Neural cell (in vitro differentiated cells): ENCODE data around the gene UBE2D1. TPM values are rescaled to one million over a fixed set of nuclear protein-coding genes. Genes with fewer than 3 reads are reported as not detected.

Experiments used
- H2AFZ ChIP-seq: fragments of 200-600, 300-800 bp; sonication (generic), shearing (Covaris generic); 2 replicates; pipeline ENCODE4 v1.6.0; 2014; ENCODE audit warnings: low read depth, mild to moderate bottlenecking, antibody characterized with exemption, low read length, moderate library complexity
- H3F3A ChIP-seq: fragments of 200-600 bp; shearing (Covaris generic); 2 replicates; pipeline ENCODE4 v1.6.1; 2016; ENCODE audit warnings: mild to moderate bottlenecking, moderate library complexity, mixed read lengths, antibody characterized with exemption, low read length; ENCODE audit not compliant: insufficient read depth, poor library complexity, severe bottlenecking
- H3K27ac ChIP-seq: fragments of 200-600, 300-800 bp; sonication (generic), shearing (Covaris generic); 2 replicates; pipeline ENCODE4 v1.5.1; 2014; ENCODE audit warnings: mild to moderate bottlenecking, low read length, moderate library complexity
- H3K27me3 ChIP-seq: fragments of 300-800, 200-600 bp; sonication (generic), shearing (Covaris generic); 2 replicates; pipeline ENCODE4 v1.6.0; 2014; ENCODE audit warnings: mild to moderate bottlenecking, low read depth, low read length, moderate library complexity; ENCODE audit not compliant: insufficient read depth
- H3K36me3 ChIP-seq: fragments of 300-800, 200-600 bp; sonication (generic), shearing (Covaris generic); 2 replicates; pipeline ENCODE4 v1.5.1; 2014; ENCODE audit warnings: mild to moderate bottlenecking, antibody characterized with exemption, low read length, moderate library complexity; ENCODE audit not compliant: insufficient read depth
- H3K4me2 ChIP-seq: fragments of 300-800, 200-600 bp; sonication (generic), shearing (Covaris generic); 2 replicates; pipeline ENCODE4 v1.6.0; 2014; ENCODE audit warnings: mild to moderate bottlenecking, low read length
- H3K4me3 ChIP-seq: fragments of 300-800, 200-600 bp; sonication (generic), shearing (Covaris generic); 2 replicates; pipeline ENCODE4 v1.5.1; 2014; ENCODE audit warnings: mild to moderate bottlenecking, low read length, moderate library complexity
- H3K79me2 ChIP-seq: fragments of 200-600 bp; shearing (Covaris generic); replicated peaks from 2 replicates; pipeline ENCODE4 v1.6.0; 2014; ENCODE audit warnings: mild to moderate bottlenecking, low read length, moderate library complexity; ENCODE audit not compliant: insufficient read depth
- H3K9ac ChIP-seq: fragments of 300-800, 200-600 bp; sonication (generic), shearing (Covaris generic); 2 replicates; pipeline ENCODE4 v1.6.1; 2016; ENCODE audit warnings: mild to moderate bottlenecking, low read length, mixed read lengths
- H3K9me2 ChIP-seq: fragments of 200-600 bp; shearing (Covaris generic); 2 replicates; pipeline ENCODE4 v1.6.1; 2016; ENCODE audit warnings: mild to moderate bottlenecking, low read length, mixed read lengths; ENCODE audit not compliant: insufficient read depth
- H3K9me3 ChIP-seq: fragments of 200-600, 300-800 bp; sonication (generic), shearing (Covaris generic); 2 replicates; pipeline ENCODE4 v1.6.1; 2016; ENCODE audit warnings: mild to moderate bottlenecking, mixed run types, low read length, moderate library complexity, mixed read lengths
- H4K20me1 ChIP-seq: fragments of 200-600 bp; shearing (Covaris generic); 2 replicates; pipeline ENCODE4 v1.6.1; 2016; ENCODE audit warnings: mild to moderate bottlenecking, mixed run types; ENCODE audit not compliant: insufficient read depth
- EP300 ChIP-seq: fragments of 450-650 bp; conservative IDR thresholded peaks from 2 replicates; pipeline ENCODE4 v1.6.1; 2014; ENCODE audit warnings: antibody characterized with exemption, mild to moderate bottlenecking, moderate library complexity; ENCODE audit not compliant: poor library complexity, severe bottlenecking
- EZH2 ChIP-seq: fragments of 200-600, 300-800 bp; shearing (Covaris generic), sonication (generic); IDR thresholded peaks from 2 replicates; pipeline ENCODE4 v1.6.1; 2014; ENCODE audit warnings: antibody characterized with exemption, low read length, borderline replicate concordance, mild to moderate bottlenecking; ENCODE audit not compliant: insufficient read depth, poor library complexity, severe bottlenecking
- MXI1 ChIP-seq: fragments of 450-650 bp; conservative IDR thresholded peaks from 2 replicates; pipeline ENCODE4 v1.6.1; 2014; ENCODE audit warnings: antibody characterized with exemption, mild to moderate bottlenecking; ENCODE audit not compliant: poor library complexity, severe bottlenecking
- POLR2AphosphoS5 ChIP-seq: IDR thresholded peaks from 2 replicates; pipeline ENCODE4 v1.6.1; 2012
- RAD21 ChIP-seq: fragments of 450-650 bp; conservative IDR thresholded peaks from 2 replicates; pipeline ENCODE4 v1.6.1; 2014; ENCODE audit warnings: antibody characterized with exemption, mild to moderate bottlenecking, moderate library complexity
- REST ChIP-seq: IDR thresholded peaks from 2 replicates; pipeline ENCODE4 v1.6.1; 2012; ENCODE audit warnings: borderline replicate concordance
- SMC3 ChIP-seq: fragments of 450-650 bp; conservative IDR thresholded peaks from 2 replicates; pipeline ENCODE4 v1.6.1; 2014; ENCODE audit warnings: antibody characterized with exemption, mild to moderate bottlenecking, moderate library complexity; ENCODE audit not compliant: poor library complexity
- TAF1 ChIP-seq: IDR thresholded peaks from 2 replicates; pipeline ENCODE4 v1.6.1; 2012; ENCODE audit warnings: low read depth
- polyA plus RNA-seq: library from polyadenylated mRNA; depleted of rRNA; stranded (reverse); fragments of >200 nt; gene quantifications from 2 replicates; pipeline ENCODE4 v1.2.3, GENCODE V29; 2014
- TF ChIP-seq, protein P1 (sequence below): fragments of 450-650 bp; IDR thresholded peaks from 2 replicates; pipeline ENCODE4 v1.5.1; 2014; ENCODE audit warnings: antibody characterized with exemption, mild to moderate bottlenecking, moderate library complexity; ENCODE audit not compliant: poor library complexity, severe bottlenecking

The UBE2D1 gene
- polyA plus RNA-seq, 1 donor from 2014 or later = 89.8 TPM

GRCh38 chr10:58393317-58393716, 58.5 kb downstream of the UBE2D1 start:
- no peak overlapping the region for H3K4me2 ChIP-seq
- peaks cover 7% of the 10 kb centered on the region for H3K36me3 ChIP-seq
- no peaks in the 10 kb centered on the region for H3K9me2 ChIP-seq

DNA sequence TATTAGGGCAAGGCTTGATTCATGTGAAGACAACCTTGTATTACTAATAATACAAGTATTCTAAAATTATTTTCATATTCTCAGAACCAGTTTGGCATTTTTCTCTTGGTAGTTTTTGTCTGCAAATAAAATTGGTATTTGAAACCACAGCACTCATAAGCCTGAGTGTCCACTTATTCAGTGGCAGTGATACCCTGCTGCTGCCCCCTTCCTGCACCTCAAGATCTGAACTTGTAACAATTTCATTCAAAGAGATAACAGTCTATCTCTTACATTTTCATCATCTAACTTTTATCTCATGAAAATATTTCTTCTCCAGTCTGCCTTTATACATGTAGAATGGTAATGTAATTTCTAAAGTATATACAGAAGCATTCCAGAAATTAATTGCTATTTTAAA, 59.7 kb downstream of the UBE2D1 start:
- no peaks in the 10 kb centered on the region for H3K27me3 ChIP-seq
- H3K4me3 ChIP-seq = no peak overlapping the region
- H3K79me2 ChIP-seq = no peaks in the 10 kb centered on the region
- no peaks in the 10 kb centered on the region for H3F3A ChIP-seq
- H3K9me2 ChIP-seq = no peaks in the 10 kb centered on the region
- H3K36me3 ChIP-seq = peaks cover 7% of the 10 kb centered on the region
- H3K4me2 ChIP-seq = no peak overlapping the region
- H3K9ac ChIP-seq = no peak overlapping the region
- no peak overlapping the region for H3K27ac ChIP-seq
- H2AFZ ChIP-seq = no peak overlapping the region
- H4K20me1 ChIP-seq = no peaks in the 10 kb centered on the region
- no peak for TF ChIP-seq EZH2
- TF ChIP-seq REST = no peak
- TF ChIP-seq TAF1 = no peak
- no peak for TF ChIP-seq SMC3
- TF ChIP-seq POLR2AphosphoS5 = no peak
- no peak for TF ChIP-seq EP300
- TF ChIP-seq, protein P1, sequence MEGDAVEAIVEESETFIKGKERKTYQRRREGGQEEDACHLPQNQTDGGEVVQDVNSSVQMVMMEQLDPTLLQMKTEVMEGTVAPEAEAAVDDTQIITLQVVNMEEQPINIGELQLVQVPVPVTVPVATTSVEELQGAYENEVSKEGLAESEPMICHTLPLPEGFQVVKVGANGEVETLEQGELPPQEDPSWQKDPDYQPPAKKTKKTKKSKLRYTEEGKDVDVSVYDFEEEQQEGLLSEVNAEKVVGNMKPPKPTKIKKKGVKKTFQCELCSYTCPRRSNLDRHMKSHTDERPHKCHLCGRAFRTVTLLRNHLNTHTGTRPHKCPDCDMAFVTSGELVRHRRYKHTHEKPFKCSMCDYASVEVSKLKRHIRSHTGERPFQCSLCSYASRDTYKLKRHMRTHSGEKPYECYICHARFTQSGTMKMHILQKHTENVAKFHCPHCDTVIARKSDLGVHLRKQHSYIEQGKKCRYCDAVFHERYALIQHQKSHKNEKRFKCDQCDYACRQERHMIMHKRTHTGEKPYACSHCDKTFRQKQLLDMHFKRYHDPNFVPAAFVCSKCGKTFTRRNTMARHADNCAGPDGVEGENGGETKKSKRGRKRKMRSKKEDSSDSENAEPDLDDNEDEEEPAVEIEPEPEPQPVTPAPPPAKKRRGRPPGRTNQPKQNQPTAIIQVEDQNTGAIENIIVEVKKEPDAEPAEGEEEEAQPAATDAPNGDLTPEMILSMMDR = no peak
- no peak for TF ChIP-seq RAD21
- H3K9me3 ChIP-seq = no peaks in the 10 kb centered on the region

More at GRCh38 chr10:58393317-58393716, 58.5 kb downstream of the UBE2D1 start:
- no peak overlapping the region for H3K4me3 ChIP-seq
- no peaks in the 10 kb centered on the region for H3F3A ChIP-seq
- H2AFZ ChIP-seq = no peak overlapping the region
- no peak overlapping the region for H3K9ac ChIP-seq
- no peaks in the 10 kb centered on the region for H3K27me3 ChIP-seq
- no peaks in the 10 kb centered on the region for H4K20me1 ChIP-seq
- H3K9me3 ChIP-seq = no peaks in the 10 kb centered on the region
- TF ChIP-seq EP300 (no peak), RAD21 (no peak), MXI1 (no peak), REST (no peak), TAF1 (no peak), SMC3 (no peak), POLR2AphosphoS5 (no peak), EZH2 (no peak)
- TF ChIP-seq, protein P1 = no peak
- no peak overlapping the region for H3K27ac ChIP-seq
- H3K79me2 ChIP-seq = no peaks in the 10 kb centered on the region
